K562 (cell line): Measurements from ENCODE around the gene CDADC1. TPM values are rescaled to one million over a fixed set of nuclear protein-coding genes. Genes with fewer than 3 reads are reported as not detected.
A peak's percentile ranks its signal among the peaks of the same experiment; 100 is the strongest.

ENCODE experiments used
- ATAC-seq: fragments of 200-7000 bp; cut with Tn5 transposase; 3 replicates; pipeline ENCODE4 v1.9.1; 2020; ENCODE audit warnings: moderate library complexity
- BruUV-seq: library from RNA; stranded (reverse); fragments of 400-500 nt; replicated peaks from 2 replicates; lab custom pipeline; 2021; lab: Mats Ljungman, UMichigan
- CTCF ChIA-PET: fragments of 300-600 bp; formaldehyde crosslinking; extraction: SDS; loops from one replicate; lab custom pipeline; 2021; ENCODE audit warnings: low intra/inter-chr PET ratio; lab: Yijun Ruan, JAX
- POLR2A ChIA-PET: fragments of 300-600, 350-650 bp; sonication (Branson Sonifier 250); formaldehyde crosslinking; extraction: SDS; loops from one replicate; lab custom pipeline; 2021; ENCODE audit warnings: antibody characterized with exemption, inconsistent platforms; lab: Yijun Ruan, JAX
- DNase-seq, 4 experiments: peaks; one replicate each; pipeline versions ENCODE4 v3.0.0 to v3.0.0-alpha.2; 2011 to 2018; ENCODE audit warnings: low spot score in 3 of 4, mixed read lengths in 3 of 4; ENCODE audit errors: extremely low read depth in 1 of 4
- FAIRE-seq: peaks from 2 replicates; lab custom pipeline; 2011; peaks lifted over from hg19 to GRCh38; lab: Jason Lieb, UNC
- H2AFZ ChIP-seq: 2 replicates; pipeline ENCODE4 v1.6.0; 2011; ENCODE audit warnings: low read depth, low read length, control low read depth, inconsistent platforms
- H3K27ac ChIP-seq: fragments of 200-600 bp; 3 replicates; pipeline ENCODE4 v1.8.0; 2011; ENCODE audit warnings: low read depth, mild to moderate bottlenecking, control low read depth, inconsistent platforms, low read length, moderate library complexity, mixed read lengths; ENCODE audit errors: extremely low read depth
- H3K27me3 ChIP-seq, 2 experiments: fragments of 300-600 bp in 1 of 2; 2 replicates in 1 of 2; 3 replicates in 1 of 2; pipeline versions ENCODE4 v1.6.0 to v1.8.0; 2011; ENCODE audit warnings: inconsistent platforms in 2 of 2, low read length in 2 of 2, mild to moderate bottlenecking in 1 of 2, mixed read lengths in 1 of 2, moderate library complexity in 1 of 2; ENCODE audit not compliant: control insufficient read depth in 2 of 2, insufficient read depth in 2 of 2
- H3K36me3 ChIP-seq: fragments of 300-600 bp; 3 replicates; pipeline ENCODE4 v1.8.0; 2011; ENCODE audit warnings: mild to moderate bottlenecking, low read length, inconsistent platforms; ENCODE audit not compliant: control insufficient read depth, insufficient read depth
- H3K4me1 ChIP-seq, 2 experiments: fragments of 200-600 bp in 1 of 2; replicated peaks in 1 of 2; 2 replicates in 1 of 2; 3 replicates in 1 of 2; pipeline versions ENCODE4 v1.5.1 to v1.8.0; 2011; ENCODE audit warnings: inconsistent platforms in 2 of 2, low read length in 2 of 2, mild to moderate bottlenecking in 1 of 2, mixed read lengths in 1 of 2, moderate library complexity in 1 of 2; ENCODE audit not compliant: control insufficient read depth in 2 of 2, insufficient read depth in 2 of 2
- H3K4me2 ChIP-seq: 2 replicates; pipeline ENCODE4 v1.6.1; 2011; ENCODE audit warnings: low read length, control low read depth, inconsistent platforms, mixed read lengths; ENCODE audit not compliant: insufficient read depth
- H3K4me3 ChIP-seq: fragments of 200-600 bp; sonication (generic), shearing (Covaris generic); 2 replicates; pipeline ENCODE4 v1.5.1; 2016; ENCODE audit warnings: control low read depth, inconsistent platforms
- H3K79me2 ChIP-seq: fragments of 200-600 bp; 3 replicates; pipeline ENCODE4 v1.8.0; 2011; ENCODE audit warnings: low read length, inconsistent platforms; ENCODE audit not compliant: control insufficient read depth, insufficient read depth
- H3K9ac ChIP-seq, 2 experiments: 2 replicates each; pipeline versions ENCODE4 v1.6.0 to v1.6.1; 2011; ENCODE audit warnings: low read depth in 2 of 2, low read length in 2 of 2, control low read depth in 1 of 2, inconsistent platforms in 1 of 2, mild to moderate bottlenecking in 1 of 2, mixed read lengths in 1 of 2; ENCODE audit not compliant: insufficient read depth in 1 of 2
- H3K9me1 ChIP-seq: one replicate; pipeline ENCODE4 v1.6.0; 2011; ENCODE audit warnings: inconsistent platforms, mild to moderate bottlenecking, low read length, moderate library complexity; ENCODE audit not compliant: control insufficient read depth, insufficient read depth
- H3K9me3 ChIP-seq: replicated peaks from 2 replicates; pipeline ENCODE4 v1.5.1; 2011; ENCODE audit warnings: low read depth, low read length, inconsistent platforms; ENCODE audit not compliant: control insufficient read depth, insufficient read depth
- H4K20me1 ChIP-seq: replicated peaks from 2 replicates; pipeline ENCODE4 v1.6.1; 2011; ENCODE audit warnings: low read length, inconsistent platforms, mixed read lengths; ENCODE audit not compliant: control insufficient read depth, insufficient read depth
- ATF6 ChIP-seq: sonication (generic); formaldehyde crosslinking; IDR thresholded peaks from 2 replicates; pipeline ENCODE4 v1.4.0; 2020; ENCODE audit warnings: mild to moderate bottlenecking, missing genetic modification reagents
- CHCHD3 ChIP-seq: fragments of 250-450 bp; sonication (Bioruptor Pico); IDR thresholded peaks from 2 replicates; pipeline ENCODE4 v2.1.2; 2022; ENCODE audit warnings: mild to moderate bottlenecking
- CTBP1 ChIP-seq: fragments of 450-650 bp; IDR thresholded peaks from 2 replicates; pipeline ENCODE4 v1.6.1; 2016; ENCODE audit warnings: borderline replicate concordance
- ELK3 ChIP-seq: fragments of 450-650 bp; formaldehyde crosslinking; IDR thresholded peaks from 2 replicates; pipeline ENCODE4 v1.4.0; 2020; ENCODE audit warnings: mild to moderate bottlenecking
- GABPA ChIP-seq: fragments of 200-800 bp; sonication (Bioruptor generic); conservative IDR thresholded peaks from 2 replicates; pipeline ENCODE4 v1.6.1; 2016; ENCODE audit warnings: low read depth, missing genetic modification characterization, missing compliant biosample characterization
- HLTF ChIP-seq: fragments of 450-650 bp; IDR thresholded peaks from 2 replicates; pipeline ENCODE4 v1.6.1; 2016
- JUND ChIP-seq, 2 experiments: IDR thresholded peaks; 2 replicates in 1 of 2; 3 replicates in 1 of 2; pipeline ENCODE4 v1.6.1; 2011; ENCODE audit warnings: borderline replicate concordance in 2 of 2, low read depth in 2 of 2, low read length in 2 of 2, improper control_type of control experiment in 1 of 2, missing biosample characterization in 1 of 2, missing genetic modification characterization in 1 of 2, missing genetic modification reagents in 1 of 2
- KAT8 ChIP-seq: fragments of 450-650 bp; IDR thresholded peaks from 2 replicates; pipeline ENCODE4 v1.6.1; 2016; ENCODE audit warnings: low read depth, mild to moderate bottlenecking
- L3MBTL2 ChIP-seq: fragments of 450-650 bp; IDR thresholded peaks from 2 replicates; pipeline ENCODE4 v1.6.1; 2016; ENCODE audit warnings: mild to moderate bottlenecking, moderate library complexity
- NR1H2 ChIP-seq: sonication (generic); formaldehyde crosslinking; IDR thresholded peaks from 2 replicates; pipeline ENCODE4 v1.4.0; 2020; ENCODE audit warnings: mild to moderate bottlenecking, missing genetic modification reagents
- NR2C1 ChIP-seq, 2 experiments: fragments of 450-650 bp; IDR thresholded peaks; 2 replicates each; pipeline ENCODE4 v1.6.1; 2017; ENCODE audit warnings: mild to moderate bottlenecking in 2 of 2, antibody characterized with exemption in 1 of 2, inconsistent platforms in 1 of 2, missing compliant biosample characterization in 1 of 2, missing genetic modification characterization in 1 of 2
- SRSF1 ChIP-seq: fragments of 200-400 bp; formaldehyde crosslinking; IDR thresholded peaks from 2 replicates; pipeline ENCODE4 v1.6.1; 2017; ENCODE audit warnings: mild to moderate bottlenecking, low read depth, low read length, moderate library complexity
- XRCC3 ChIP-seq: fragments of 450-650 bp; IDR thresholded peaks from 2 replicates; pipeline ENCODE4 v1.6.1; 2017; ENCODE audit warnings: mild to moderate bottlenecking, moderate library complexity
- ZC3H8 ChIP-seq: fragments of 450-650 bp; IDR thresholded peaks from 2 replicates; pipeline ENCODE4 v1.6.1; 2017
- ZFX ChIP-seq: sonication (generic); formaldehyde crosslinking; IDR thresholded peaks from 2 replicates; pipeline ENCODE4 v1.8.0; 2022; ENCODE audit warnings: mild to moderate bottlenecking, missing genetic modification reagents, moderate library complexity
- ZNF23 ChIP-seq: fragments of 250-450 bp; sonication (Bioruptor Pico); IDR thresholded peaks from 2 replicates; pipeline ENCODE4 v1.4.0; 2020; ENCODE audit warnings: mild to moderate bottlenecking
- ZNF436 ChIP-seq: fragments of 250-450, 450-650 bp; sonication (Bioruptor Pico); formaldehyde crosslinking; IDR thresholded peaks from 2 replicates; pipeline ENCODE4 v1.7.0; 2020; ENCODE audit warnings: mild to moderate bottlenecking
- WGBS: fragments of 100-300 bp; shearing (Covaris generic); methylation state at CpG from one replicate; pipeline ENCODE4 v1.1.6; 2016; ENCODE audit warnings: low coverage, mixed read lengths; ENCODE audit not compliant: insufficient coverage; ENCODE audit errors: missing lambda C conversion rate; 5-methylcytosine and 5-hydroxymethylcytosine counted together
- in situ Hi-C: fragments of 300-500 bp; cut with MboI; formaldehyde crosslinking; loops from 4 replicates; pipeline ENCODE4 v1.15.0; 2018; ENCODE audit warnings: inconsistent platforms, mixed read lengths
- intact Hi-C: fragments of 100-400 bp; cut with micrococcal nuclease; formaldehyde crosslinking; loops from 2 replicates; pipeline ENCODE4 v1.14.2; 2022
- polyA plus RNA-seq, 8 experiments: library from polyadenylated mRNA; depleted of rRNA in 4 of 8; stranded (reverse) in 5 of 8; unstranded in 3 of 8; fragments of >200 nt; fragmentation: Nextera tagmentation in 2 of 8; fragmentation: Illumina TruSeq in 1 of 8; extraction: Ambion mirVana in 2 of 8; extraction: Trizol in 1 of 8; gene quantifications; 2 replicates each; pipeline versions ENCODE4 v1.2.1 to v1.2.3, GENCODE V29; 2011 to 2014; ENCODE audit warnings: inconsistent platforms in 1 of 8, missing spikeins in 1 of 8
- total RNA-seq, 7 experiments: library from RNA; depleted of rRNA in 6 of 7; stranded (reverse); fragments of >200 nt in 6 of 7; fragmentation: Illumina TruSeq in 2 of 7; extraction: Trizol in 2 of 7; gene quantifications; 2 replicates each; pipeline versions ENCODE4 v1.2.1 to v1.2.3, GENCODE V29; 2011 to 2021; ENCODE audit warnings: low replicate concordance in 1 of 7
- TF ChIP-seq, protein P1 (sequence below): fragments of 450-650 bp; formaldehyde crosslinking; IDR thresholded peaks from 2 replicates; pipeline ENCODE4 v1.4.0; 2020; ENCODE audit warnings: mild to moderate bottlenecking, mixed read lengths

CDADC1 gene
- total and polyA plus RNA-seq, 9 of the 15 experiments (the other 6 are each of a cell fraction or from before 2014, with no cell fraction given), result 4.1 to 11.8 (median 6.3) TPM

GRCh38 chr13:49220036-49220855, 27.5 kb upstream of the CDADC1 start, which contains the start of gene MLNR:
Gene MLNR, plus strand, starts transcription at chr13:49220338. Its CDS starts 0 bp downstream, at chr13:49220338.
- Histone ChIP-seq H3K36me3 (no peaks in the 10 kb centered on the region), H3K79me2 (no peaks in the 10 kb centered on the region), H4K20me1 (no peaks in the 10 kb centered on the region), H3K9me3 (no peaks in the 10 kb centered on the region), H3K4me3 (peak within 1 kb of the TSS; percentile 24; the same call in 1 of the 2 replicates), H3K4me1 (peaks cover 0 to 12% of the 10 kb centered on the region in 2 experiments; a peak in 3 of 5 replicates), H3K27me3 (peaks cover 0 to 7% of the 10 kb centered on the region in 2 experiments; a peak in 2 of 5 replicates), H3K9ac (peak within 1 kb of the TSS in 1 of 2 experiments; percentile 45; a peak in 1 of 4 replicates), H3K27ac (no peak within 1 kb of the TSS), H3K9me1 (no peaks in the 10 kb centered on the region), H2AFZ (peak within 1 kb of the TSS; percentile 55), H3K4me2 (peak within 1 kb of the TSS; percentile 41; the same call in 1 of the 2 replicates)
- in situ Hi-C loops, result no loop called here
- intact Hi-C loops, result no loop called here
- FAIRE-seq (no peak), DNase-seq (peak; percentile 23 to 42 (median 37)), ATAC-seq (peak; percentile 84)
- 85% methylated on average over 20 of the region's 111 CpGs for WGBS
- CTCF ChIA-PET, result no interaction called here
- no TSS peak for BruUV-seq
- POLR2A ChIA-PET, result no interaction called here
- TF ChIP-seq CTBP1 (0 out of 2 replicates have a peak, but pooled peaks have one; percentile 36), ZFX (CRISPR knock-in tag) (peak; percentile 42; the same call in 1 of the 2 replicates), HLTF (no peak), NR1H2 (no peak), XRCC3 (no peak), NR2C1 (IDR thresholded peaks at IDR 0.05) (no peak), NR2C1 (tag; IDR thresholded peaks at IDR 0.05) (no peak), SRSF1 (no peak), KAT8 (no peak), ZC3H8 (no peak), L3MBTL2 (peak; percentile 66), ELK3 (CRISPR knock-in tag) (no peak), ATF6 (CRISPR knock-in tag) (no peak), JUND (IDR thresholded peaks at IDR 0.05; ENCODE audit: borderline replicate concordance, low read depth, low read length) (no peak), JUND (tag; IDR thresholded peaks at IDR 0.05; ENCODE audit: borderline replicate concordance, low read depth, low read length) (no peak), ZNF23 (CRISPR knock-in tag) (no peak), ZNF436 (CRISPR knock-in tag) (no peak), GABPA (no peak), CHCHD3 (no peak)
- TF ChIP-seq, protein P1, sequence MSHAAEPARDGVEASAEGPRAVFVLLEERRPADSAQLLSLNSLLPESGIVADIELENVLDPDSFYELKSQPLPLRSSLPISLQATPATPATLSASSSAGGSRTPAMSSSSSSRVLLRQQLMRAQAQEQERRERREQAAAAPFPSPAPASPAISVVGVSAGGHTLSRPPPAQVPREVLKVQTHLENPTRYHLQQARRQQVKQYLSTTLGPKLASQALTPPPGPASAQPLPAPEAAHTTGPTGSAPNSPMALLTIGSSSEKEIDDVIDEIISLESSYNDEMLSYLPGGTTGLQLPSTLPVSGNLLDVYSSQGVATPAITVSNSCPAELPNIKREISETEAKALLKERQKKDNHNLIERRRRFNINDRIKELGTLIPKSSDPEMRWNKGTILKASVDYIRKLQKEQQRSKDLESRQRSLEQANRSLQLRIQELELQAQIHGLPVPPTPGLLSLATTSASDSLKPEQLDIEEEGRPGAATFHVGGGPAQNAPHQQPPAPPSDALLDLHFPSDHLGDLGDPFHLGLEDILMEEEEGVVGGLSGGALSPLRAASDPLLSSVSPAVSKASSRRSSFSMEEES (CRISPR knock-in tag), result no peak
